PC-9 (cell line): ENCODE results near the gene ZCCHC10. TPM values are rescaled to one million over a fixed set of nuclear protein-coding genes. Genes with fewer than 3 reads are reported as not detected.
A peak's percentile ranks its signal among the peaks of the same experiment; 100 is the strongest.

Experiments used
- BruUV-seq: library from RNA; stranded (reverse); fragments of 400-500 nt; replicated peaks from 2 replicates; lab custom pipeline; 2021; lab: Mats Ljungman, UMichigan
- CTCF ChIA-PET: fragments of 300-600 bp; sonication (Branson Sonifier 250); formaldehyde crosslinking; loops from one replicate; lab custom pipeline; 2022; ENCODE audit warnings: antibody characterized with exemption; lab: Charles Lee
- POLR2A ChIA-PET: fragments of 300-600 bp; sonication (Branson Sonifier 250); formaldehyde crosslinking; loops from one replicate; lab custom pipeline; 2022; ENCODE audit warnings: antibody characterized with exemption; ENCODE audit not compliant: unreplicated experiment; lab: Charles Lee
- DNase-seq, 2 experiments: peaks; one replicate each; pipeline versions ENCODE4 v3.0.0 to v3.0.0-alpha.2; 2015 to 2022; ENCODE audit warnings: mixed read lengths in 1 of 2
- H2AFZ ChIP-seq: fragments of 200-600 bp; sonication (generic); 2 replicates; pipeline ENCODE4 v1.8.1; 2017; ENCODE audit warnings: antibody characterized with exemption
- H3F3A ChIP-seq: fragments of 200-600 bp; sonication (generic); 2 replicates; pipeline ENCODE4 v1.8.1; 2017; ENCODE audit warnings: antibody characterized with exemption, mild to moderate bottlenecking, low read depth; ENCODE audit not compliant: insufficient read depth
- H3K27ac ChIP-seq: fragments of 200-600 bp; sonication (generic); 2 replicates; pipeline ENCODE4 v1.6.1; 2016; ENCODE audit warnings: mixed run types
- H3K27me3 ChIP-seq: fragments of 200-600 bp; sonication (generic); 2 replicates; pipeline ENCODE4 v1.6.1; 2016; ENCODE audit warnings: low read depth, mixed run types; ENCODE audit not compliant: insufficient read depth
- H3K36me3 ChIP-seq: fragments of 200-600 bp; sonication (generic); 2 replicates; pipeline ENCODE4 v1.6.1; 2016; ENCODE audit warnings: low read depth, mixed run types
- H3K4me1 ChIP-seq: fragments of 200-600 bp; sonication (generic); replicated peaks from 2 replicates; pipeline ENCODE4 v1.6.1; 2016; ENCODE audit warnings: mixed run types; ENCODE audit not compliant: insufficient read depth
- H3K4me2 ChIP-seq: fragments of 200-600 bp; sonication (generic); 2 replicates; pipeline ENCODE4 v1.6.1; 2017; ENCODE audit warnings: mixed run types
- H3K4me3 ChIP-seq: fragments of 200-600 bp; sonication (generic); 2 replicates; pipeline ENCODE4 v1.6.1; 2016; ENCODE audit warnings: mixed run types
- H3K79me2 ChIP-seq: fragments of 200-600 bp; sonication (generic); 2 replicates; pipeline ENCODE4 v1.6.1; 2017; ENCODE audit warnings: low read depth, mixed run types
- H3K9me2 ChIP-seq: fragments of 200-600 bp; sonication (generic); 2 replicates; pipeline ENCODE4 v1.8.1; 2017; ENCODE audit warnings: mild to moderate bottlenecking; ENCODE audit not compliant: insufficient read depth
- H3K9me3 ChIP-seq: fragments of 200-600 bp; sonication (generic); 2 replicates; pipeline ENCODE4 v1.8.1; 2016; ENCODE audit warnings: low read depth; ENCODE audit not compliant: insufficient read depth
- H4K20me1 ChIP-seq: fragments of 200-600 bp; sonication (generic); 2 replicates; pipeline ENCODE4 v1.8.1; 2017; ENCODE audit not compliant: insufficient read depth
- CTCF ChIP-seq: fragments of 200-600 bp; sonication (generic); conservative IDR thresholded peaks from 2 replicates; pipeline ENCODE4 v1.6.1; 2017; ENCODE audit warnings: mixed run types, antibody characterized with exemption, mild to moderate bottlenecking, moderate library complexity
- EZH2 ChIP-seq: fragments of 200-600 bp; sonication (generic); IDR thresholded peaks from 2 replicates; pipeline ENCODE4 v1.8.0; 2017; ENCODE audit warnings: antibody characterized with exemption, low read depth
- intact Hi-C: fragments of 100-400 bp; cut with micrococcal nuclease; formaldehyde crosslinking; loops from one replicate; pipeline ENCODE4 v1.10.0; 2022; ENCODE audit not compliant: unreplicated experiment
- total RNA-seq: library from RNA; stranded (reverse); gene quantifications from 2 replicates; pipeline ENCODE4 v1.2.3, GENCODE V29; 2021

Gene ZCCHC10
- total RNA-seq, 1 experiment from 2014 or later = 14.9 TPM

- peak overlapping the region; percentile 65; the same call in 1 of the 2 replicates for H2AFZ ChIP-seq
- no peak overlapping the region; the same call in 1 of the 2 replicates for H3K4me3 ChIP-seq
- BruUV-seq = TSS peak; percentile 91
- no peaks in the 10 kb centered on the region for H3K27me3 ChIP-seq
- H3F3A ChIP-seq = peaks cover 5% of the 10 kb centered on the region; the same call in 1 of the 2 replicates
- no peaks in the 10 kb centered on the region for H4K20me1 ChIP-seq
- H3K79me2 ChIP-seq = no peaks in the 10 kb centered on the region
- H3K4me2 ChIP-seq = peak overlapping the region; percentile 59
- POLR2A ChIA-PET = no interaction called here
- TF ChIP-seq CTCF = no peak
- CTCF ChIA-PET = interaction anchor here (0.7 kb wide), 1 partner anchor 53 kb away, joined by 7 read pairs; no protein-coding TSS in a partner anchor
- H3K4me1 ChIP-seq = peaks cover 11% of the 10 kb centered on the region
- DNase-seq = peak; percentile 34 to 58
- H3K27ac ChIP-seq = peak overlapping the region; percentile 39
- H3K36me3 ChIP-seq = no peaks in the 10 kb centered on the region
- intact Hi-C loops = no loop called here
- no peaks in the 10 kb centered on the region for H3K9me3 ChIP-seq
- no peaks in the 10 kb centered on the region for H3K9me2 ChIP-seq
Measured at GRCh38 chr5:132971483-132972435, 54.6 kb downstream of the ZCCHC10 start.

- H3K79me2 ChIP-seq = peaks cover 32% of the 10 kb centered on the region
- no peaks in the 10 kb centered on the region for H3K9me3 ChIP-seq
- DNase-seq = no peak
- peaks cover 19% of the 10 kb centered on the region for H3K4me1 ChIP-seq
- H3K27me3 ChIP-seq = no peaks in the 10 kb centered on the region
- BruUV-seq = no TSS peak
- H3K36me3 ChIP-seq = no peaks in the 10 kb centered on the region
- no peak overlapping the region for H3K27ac ChIP-seq
- H3F3A ChIP-seq = peaks cover 8% of the 10 kb centered on the region
- ChIA-PET POLR2A (no interaction called here), CTCF (no interaction called here)
- no peak overlapping the region for H3K4me3 ChIP-seq
- no peak overlapping the region for H3K4me2 ChIP-seq
- intact Hi-C loops = no loop called here
- no peaks in the 10 kb centered on the region for H3K9me2 ChIP-seq
- peaks cover 13% of the 10 kb centered on the region for H4K20me1 ChIP-seq
- no peak overlapping the region for H2AFZ ChIP-seq
- TF ChIP-seq EZH2 = no peak
- TF ChIP-seq CTCF = no peak
Measured at GRCh38 chr5:132965120-132965519, 61.2 kb downstream of the ZCCHC10 start.

- POLR2A ChIA-PET = interaction anchor here (0.5 to 0.7 kb wide), 5 partner anchors 12 to 531 kb away, joined by 3 to 5 read pairs (median 3); no protein-coding TSS in a partner anchor
- peaks cover 48% of the 10 kb centered on the region for H3K79me2 ChIP-seq
- no peaks in the 10 kb centered on the region for H3K36me3 ChIP-seq
- TF ChIP-seq EZH2 (no peak), CTCF (no peak)
- no peaks in the 10 kb centered on the region for H3K9me3 ChIP-seq
- peak within 1 kb of the TSS; percentile 92 for H2AFZ ChIP-seq
- peak within 1 kb of the TSS; percentile 96 for H3K4me2 ChIP-seq
- DNase-seq = peak; percentile 86 to 97
- H3K27me3 ChIP-seq = no peaks in the 10 kb centered on the region
- no TSS peak for BruUV-seq
- peaks cover 23% of the 10 kb centered on the region for H3K4me1 ChIP-seq
- peak within 1 kb of the TSS; percentile 80 for H3K4me3 ChIP-seq
- H4K20me1 ChIP-seq = peaks cover 30% of the 10 kb centered on the region
- CTCF ChIA-PET = no interaction called here
- peak within 1 kb of the TSS; percentile 82 for H3K27ac ChIP-seq
- H3F3A ChIP-seq = peaks cover 8% of the 10 kb centered on the region
- intact Hi-C loops = loop anchor here (2.0 kb wide), 2 partner anchors 63 to 87 kb away; partner anchors contain the start of gene ZCCHC10
- H3K9me2 ChIP-seq = no peaks in the 10 kb centered on the region
Measured at GRCh38 chr5:132963171-132964104, 62.9 kb downstream of the ZCCHC10 start, which contains the start of gene AFF4. Gene AFF4, minus strand, starts transcription at chr5:132963634. Its CDS starts 26,445 bp downstream, at chr5:132937189.
